ENCODE results near the gene KCNAB2. TPM values are rescaled to one million over a fixed set of nuclear protein-coding genes. Genes with fewer than 3 reads are reported as not detected.
A peak's percentile ranks its signal among the peaks of the same experiment; 100 is the strongest.

The KCNAB2 gene
- polyA plus RNA-seq, 10 donors: 3.7 to 9.0 (median 5.7) TPM

DNA sequence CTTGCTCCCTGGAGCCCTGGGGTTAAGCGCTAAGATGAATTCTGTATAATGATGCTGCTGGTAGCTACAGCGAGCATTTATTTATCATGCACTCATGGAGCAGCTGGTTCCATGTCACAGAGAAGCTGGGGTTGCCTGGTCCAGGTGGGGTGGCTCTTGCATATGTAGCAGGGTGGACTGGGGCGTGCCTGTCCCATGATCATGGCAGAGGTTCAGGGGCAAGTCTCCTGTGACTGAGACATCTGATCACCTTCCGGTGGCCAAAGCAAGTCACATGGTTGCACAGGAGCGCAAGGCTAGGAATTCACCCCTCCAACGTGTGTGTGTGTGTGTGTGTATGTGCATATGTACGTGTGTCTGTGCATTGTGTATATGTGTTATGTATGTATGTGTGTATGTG is 15.6 kb upstream of the KCNAB2 start:
- no peak for DNase-seq

DNA sequence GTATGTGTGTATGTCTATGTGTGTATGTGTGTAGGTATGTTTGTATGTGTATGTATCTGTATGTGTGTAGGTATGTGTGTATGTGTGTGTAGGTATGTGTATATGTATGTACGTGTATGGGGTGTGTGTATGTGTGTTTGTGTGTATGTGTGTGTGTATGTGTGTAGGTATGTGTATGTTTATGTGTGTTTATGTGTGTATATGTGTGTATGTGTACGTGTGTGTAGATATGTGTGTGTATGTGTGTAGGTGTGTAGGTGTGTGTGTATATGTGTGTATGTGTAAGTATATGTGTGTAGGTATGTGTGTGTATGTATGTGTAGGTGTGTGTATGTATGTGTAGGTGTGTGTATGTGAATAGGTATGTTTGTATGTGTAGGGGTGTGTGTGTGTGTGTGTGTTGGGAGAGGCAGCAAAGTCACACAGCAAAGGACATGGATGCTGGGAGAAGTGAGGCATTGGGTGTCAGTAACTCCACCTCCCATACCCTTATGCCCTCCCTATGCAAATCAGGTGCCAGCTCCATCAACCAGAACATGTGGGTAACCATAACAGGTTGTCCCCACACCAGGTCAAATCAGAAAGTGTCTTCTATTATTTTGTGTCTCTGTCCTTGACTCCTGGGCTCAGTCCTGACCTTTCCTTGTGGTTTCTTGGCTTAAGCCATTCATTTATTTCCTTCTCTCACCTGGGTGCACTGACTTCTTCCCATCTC is 15.0 kb upstream of the KCNAB2 start:
- no peak for DNase-seq

DNA sequence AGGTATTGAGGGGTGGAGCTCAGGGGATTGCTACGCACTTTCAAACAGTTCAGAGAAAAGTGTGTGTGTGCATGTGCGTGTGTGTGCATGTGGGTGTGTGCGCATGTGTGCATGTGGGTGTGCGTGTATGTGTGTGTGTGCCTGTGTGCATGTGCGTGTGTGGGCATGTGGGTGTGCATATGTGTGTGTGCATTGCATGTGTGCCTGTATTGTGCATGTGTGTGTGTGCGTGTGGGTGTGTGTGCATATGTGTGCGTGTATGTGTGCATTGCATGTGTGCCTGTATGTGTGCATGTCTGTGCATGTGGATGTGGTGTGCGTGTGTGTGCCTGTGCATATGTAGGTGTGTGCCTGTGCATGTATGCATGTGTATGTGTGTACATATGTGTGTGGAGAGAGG is 12.6 kb upstream of the KCNAB2 start:
- DNase-seq: no peak

DNA sequence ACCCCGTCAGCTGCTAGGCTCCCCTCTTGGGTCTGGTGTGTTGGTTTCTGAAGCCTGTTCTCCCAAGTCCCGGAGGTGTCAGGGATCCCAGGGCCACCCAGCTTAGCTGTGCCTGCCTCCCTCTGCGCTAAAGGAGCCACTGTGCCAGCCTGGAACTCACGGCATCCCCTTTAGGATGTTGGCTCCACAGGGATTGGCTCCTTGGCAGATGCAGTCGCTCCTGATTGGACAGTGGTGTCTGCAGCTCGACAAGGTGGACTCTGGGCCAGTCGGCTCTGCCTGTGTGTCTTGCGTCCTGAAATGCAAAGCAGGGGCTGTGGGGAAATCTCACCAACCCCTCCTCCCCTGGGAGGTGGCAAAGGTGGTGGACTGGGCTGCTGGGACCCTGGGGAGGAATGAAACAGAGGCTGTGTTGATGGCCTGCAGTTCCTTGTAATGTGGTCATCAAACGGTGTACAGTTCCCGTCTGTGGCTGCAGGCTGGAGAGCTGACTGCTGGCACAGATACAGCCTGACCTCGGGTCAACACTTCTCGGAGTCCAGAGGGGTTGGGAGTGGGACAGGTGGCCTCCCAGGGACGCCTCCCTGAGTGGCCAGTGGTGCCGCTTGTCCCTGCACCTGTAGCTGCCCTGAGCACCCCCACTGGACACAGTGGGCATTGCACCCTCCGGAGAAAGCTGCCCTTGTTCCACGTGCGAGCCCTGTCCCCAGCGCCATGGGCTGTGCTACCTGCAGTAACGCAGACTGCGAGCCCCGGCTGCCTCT is 11.5 kb upstream of the KCNAB2 start:
- DNase-seq: peak in 1 of 3 donors; percentile 13

DNA sequence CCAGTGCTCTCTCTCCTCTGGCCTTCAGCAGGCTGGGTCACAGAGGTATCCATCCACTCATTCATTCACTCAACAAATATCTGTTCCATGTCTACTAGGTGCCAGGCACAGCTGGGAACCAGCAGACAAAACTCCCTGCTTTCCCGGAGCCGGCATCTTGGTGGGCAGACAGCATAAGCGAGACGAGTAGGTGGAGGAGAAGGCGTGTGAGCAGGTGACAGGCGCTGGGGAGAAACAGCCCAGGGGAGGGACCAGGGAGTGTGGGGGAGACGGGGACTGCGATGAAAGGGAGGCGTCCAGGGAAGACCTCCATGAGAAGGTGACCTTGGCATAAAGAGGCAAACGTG is 11.0 kb upstream of the KCNAB2 start:
- no peak for DNase-seq

DNA sequence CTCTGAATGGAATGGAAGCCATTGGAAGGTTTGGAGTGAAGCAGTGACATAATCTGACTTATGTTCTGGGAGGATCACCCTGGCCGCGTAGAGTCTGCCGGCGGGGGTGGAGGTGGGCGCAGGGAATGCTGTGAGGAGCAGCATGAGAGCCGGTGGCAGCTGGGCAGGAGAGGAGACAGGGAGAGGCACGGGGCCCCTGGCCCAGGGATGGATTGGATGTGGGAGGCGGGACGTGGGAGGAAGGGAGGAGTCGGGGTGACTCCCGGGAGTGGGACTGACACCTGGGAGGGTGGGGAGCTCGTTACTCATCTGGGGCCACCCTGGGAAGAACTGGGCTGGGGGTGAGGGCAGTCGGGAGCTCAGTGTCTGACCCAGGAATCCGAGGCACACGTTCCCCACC is 10.4 kb upstream of the KCNAB2 start:
- no peak for DNase-seq

DNA sequence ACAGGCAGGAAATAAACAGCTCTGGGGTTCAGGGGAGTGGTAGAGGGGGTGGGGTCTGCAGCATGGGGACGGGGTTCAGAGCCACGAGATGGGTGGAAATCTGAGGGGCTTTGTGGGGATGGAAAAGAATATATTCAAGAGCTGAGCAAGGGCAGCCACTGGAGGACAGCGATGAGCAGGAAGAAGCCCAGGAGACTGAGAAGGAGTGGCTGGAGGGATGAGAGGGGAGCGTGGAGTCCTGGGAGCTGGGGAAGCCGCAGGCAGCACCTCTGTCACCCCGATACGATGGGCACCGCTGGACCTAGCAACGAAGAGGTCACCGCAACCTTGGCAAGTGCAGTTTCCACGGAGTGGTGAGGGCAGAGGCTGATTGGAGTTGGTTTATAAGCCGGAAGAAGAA is 10.0 kb upstream of the KCNAB2 start:
- DNase-seq: no peak

DNA sequence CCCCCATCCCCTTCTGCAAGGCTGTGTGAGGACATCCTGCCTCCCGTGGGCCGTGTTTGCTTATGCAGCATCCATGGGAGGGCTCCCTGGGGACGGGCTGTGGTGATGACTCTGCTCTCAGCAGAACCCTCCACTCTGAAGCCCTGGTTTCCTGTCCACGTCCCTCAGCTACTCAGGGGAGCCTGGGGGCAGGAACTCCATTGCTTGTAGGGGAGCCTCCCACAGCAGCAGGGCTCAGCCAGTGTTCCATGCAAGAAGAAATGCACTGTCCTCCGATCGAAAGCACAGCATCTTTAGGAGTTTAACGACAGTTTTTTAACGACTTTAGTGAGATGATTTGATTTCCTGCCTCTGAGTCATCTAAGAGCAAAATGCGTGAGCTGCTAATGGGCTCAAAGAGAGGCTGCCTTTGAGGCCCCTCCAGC is 8.3 kb upstream of the KCNAB2 start:
- peak in 1 of 3 donors; percentile 64 for DNase-seq

DNA sequence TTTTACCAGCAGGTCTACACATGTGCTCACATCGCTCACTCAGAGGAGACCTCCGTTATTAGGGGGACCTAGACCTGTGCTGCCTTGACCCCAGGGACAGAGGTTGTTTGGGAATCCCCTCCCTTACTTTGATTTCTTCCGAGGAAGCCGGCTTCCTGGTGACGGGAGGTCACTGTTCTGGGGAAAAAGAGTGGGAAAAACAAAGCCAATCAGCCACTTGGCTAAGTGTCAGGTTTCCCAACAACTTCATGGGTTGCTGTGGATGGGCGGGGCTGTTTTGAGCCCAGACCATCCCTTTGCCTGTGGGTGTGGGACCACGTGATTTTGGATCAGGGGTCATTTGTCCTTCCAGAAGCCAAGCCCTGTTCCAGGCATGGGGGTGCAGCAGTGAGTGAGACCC is 7.1 kb upstream of the KCNAB2 start:
- no peak for DNase-seq

DNA sequence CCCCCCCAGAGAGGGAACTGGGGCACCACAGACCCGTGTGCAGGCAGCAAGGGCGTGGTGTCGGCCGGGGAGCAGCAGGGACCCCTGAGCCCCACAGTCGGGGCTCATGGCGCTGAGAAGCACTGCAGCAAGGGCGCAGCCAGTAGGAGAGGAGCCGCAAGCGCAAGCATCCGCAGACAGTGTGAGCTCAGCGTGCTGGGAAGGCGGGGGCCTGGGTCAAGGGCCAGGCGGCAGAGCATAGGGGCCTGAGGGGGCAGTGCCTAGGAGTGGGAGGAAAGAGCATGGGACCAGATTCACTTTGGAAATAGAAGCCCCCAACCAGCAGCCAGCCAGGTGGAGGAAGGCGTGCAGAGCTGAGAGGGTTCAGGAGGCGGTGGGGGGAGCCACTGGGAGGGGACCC is 6.7 kb upstream of the KCNAB2 start:
- no peak for DNase-seq

DNA sequence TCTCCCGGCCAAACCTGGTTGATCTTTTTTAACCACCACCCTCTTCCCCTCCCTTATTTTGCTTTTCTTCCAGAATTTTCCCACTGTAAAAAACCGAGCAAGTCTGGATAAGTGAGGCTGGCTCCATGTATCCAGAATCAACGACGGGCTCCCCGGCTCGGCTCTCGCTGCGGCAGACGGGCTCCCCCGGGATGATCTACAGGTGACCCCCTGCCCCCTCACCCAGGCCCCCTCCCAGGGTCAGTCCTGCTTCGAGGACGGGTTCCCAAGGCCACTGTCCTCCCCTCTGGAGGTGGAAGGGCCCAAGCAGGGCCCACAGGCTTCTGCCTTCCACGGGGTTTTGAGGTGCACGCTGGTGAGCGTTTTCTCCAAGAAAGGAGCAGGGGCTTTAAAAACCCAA is 5.2 kb upstream of the KCNAB2 start:
- no peak for DNase-seq

DNA sequence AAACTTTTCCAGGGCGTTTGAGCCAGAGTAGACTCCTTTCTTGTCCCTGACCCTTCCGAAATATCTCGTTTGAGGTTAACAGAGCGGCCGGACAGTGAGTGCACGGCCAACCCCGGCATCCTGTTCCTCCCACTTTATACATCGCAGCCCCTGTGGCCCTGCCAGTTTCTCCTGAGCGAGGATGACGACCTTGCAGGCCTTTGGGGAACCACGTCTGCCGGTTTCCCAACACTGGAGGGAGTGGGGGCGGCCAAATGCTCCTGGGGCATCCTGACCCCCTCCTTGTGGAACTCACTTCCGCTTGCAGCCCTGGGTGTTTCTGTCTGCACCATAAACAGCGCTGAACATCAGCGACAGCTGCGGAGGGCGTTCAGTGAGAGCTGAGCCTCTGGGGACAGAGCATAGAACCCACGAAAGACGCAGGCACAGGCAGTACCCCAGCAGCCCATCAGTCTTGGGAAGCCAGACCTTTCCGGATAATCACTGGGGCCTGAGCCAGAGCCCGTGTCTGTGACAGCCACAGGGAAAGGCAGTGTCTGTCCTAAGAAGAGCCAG is 4.8 kb upstream of the KCNAB2 start:
- DNase-seq: no peak

DNA sequence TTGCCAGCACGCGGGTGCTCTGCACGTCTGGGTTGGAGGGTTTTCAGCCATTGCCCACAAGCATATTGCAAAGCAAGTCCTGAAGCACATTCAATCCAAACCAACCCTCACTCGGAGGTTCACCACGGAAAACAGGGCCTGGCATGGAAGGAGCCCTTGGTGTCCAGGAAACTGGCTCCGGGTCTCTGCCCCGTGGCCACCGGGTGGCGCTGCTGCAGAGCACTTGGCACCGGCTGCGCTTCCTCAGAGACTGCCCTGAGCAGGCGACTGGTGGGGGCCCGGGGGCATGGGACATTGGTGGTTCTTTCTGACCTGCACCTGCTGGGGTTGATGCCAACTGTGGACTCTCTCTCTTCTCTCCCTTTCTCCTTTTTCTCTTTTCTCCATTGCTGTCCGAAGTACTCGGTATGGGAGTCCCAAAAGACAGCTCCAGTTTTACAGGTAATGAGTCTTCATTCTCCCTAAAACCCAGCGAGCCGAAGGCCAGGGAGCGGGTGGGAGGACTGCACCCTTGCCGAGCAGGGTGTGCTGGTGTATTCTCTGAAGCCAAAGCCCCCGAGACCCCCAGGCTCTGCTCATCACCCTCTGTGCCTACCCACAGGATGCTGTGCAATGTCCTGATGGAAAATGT is 4.1 kb upstream of the KCNAB2 start:
- no peak for DNase-seq

DNA sequence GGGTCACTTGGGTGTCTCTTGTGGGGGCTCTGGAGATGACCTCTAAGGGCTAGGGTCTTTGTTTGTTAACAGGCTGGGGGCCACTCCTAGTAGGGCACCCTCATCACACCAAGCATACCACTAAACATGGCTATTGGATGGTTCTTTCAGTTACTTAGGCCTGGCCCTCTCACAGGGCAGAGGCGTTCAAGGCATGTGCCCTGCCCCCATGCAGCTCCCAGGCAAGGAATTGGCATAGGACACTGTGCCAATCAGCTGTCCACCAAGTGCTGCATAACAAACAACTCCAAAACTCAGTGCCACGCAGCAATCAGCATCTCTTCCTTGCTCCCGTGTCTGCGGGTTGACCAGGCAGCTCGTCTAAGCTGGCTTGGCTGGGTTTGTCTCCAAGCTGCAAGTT is 2.1 kb upstream of the KCNAB2 start:
- DNase-seq: no peak

DNA sequence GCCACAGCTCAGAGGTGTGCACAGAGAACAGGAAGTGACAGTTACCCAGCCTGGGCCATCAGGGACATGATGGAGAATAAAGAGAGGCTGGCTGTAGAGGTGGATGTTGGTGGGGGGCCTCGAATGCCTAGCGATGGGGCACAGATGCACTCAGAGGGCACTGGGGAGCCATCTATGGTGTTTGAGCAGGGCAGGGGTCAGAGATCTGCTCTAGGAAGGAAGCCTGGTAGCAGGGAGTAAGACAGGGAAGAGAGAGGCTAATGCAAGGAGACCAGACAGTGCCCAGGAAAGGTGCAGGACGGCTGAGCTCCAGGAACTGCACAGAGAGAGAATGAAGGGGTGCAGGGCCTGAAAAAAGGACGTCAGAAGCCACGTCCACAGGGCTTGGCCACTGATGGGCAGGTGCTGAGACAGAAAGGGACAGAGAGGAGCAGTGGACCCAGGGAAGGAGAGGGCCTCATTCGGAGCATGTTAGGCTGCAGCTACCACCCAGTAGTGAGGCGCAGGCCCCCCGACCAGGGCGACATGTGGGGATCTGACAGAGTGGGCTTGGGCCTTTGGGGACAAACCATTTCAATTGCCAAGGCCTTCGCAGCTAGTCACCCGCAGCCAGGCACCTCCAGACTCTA is 1.1 kb upstream of the KCNAB2 start:
- DNase-seq: no peak

DNA sequence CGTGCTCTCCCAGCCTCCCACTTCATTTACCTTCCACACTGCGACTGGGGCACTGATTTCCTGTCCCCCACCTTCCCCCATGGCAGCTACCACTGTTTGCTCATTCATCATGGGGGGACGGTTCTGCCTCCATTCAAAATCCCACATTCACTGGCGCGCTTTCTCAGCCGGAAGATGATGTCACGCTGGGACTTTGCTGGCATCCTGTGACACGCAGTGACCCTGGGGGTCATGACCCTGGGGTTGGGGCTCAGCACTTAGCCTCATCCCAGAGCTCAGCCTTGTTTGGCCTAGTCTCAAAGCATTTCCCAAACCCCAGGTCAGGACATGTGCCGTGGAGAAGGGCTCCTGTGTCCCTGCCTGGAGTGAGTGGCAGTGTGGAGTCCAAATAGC is 582 bp upstream of the KCNAB2 start:
- no peak for DNase-seq

DNA sequence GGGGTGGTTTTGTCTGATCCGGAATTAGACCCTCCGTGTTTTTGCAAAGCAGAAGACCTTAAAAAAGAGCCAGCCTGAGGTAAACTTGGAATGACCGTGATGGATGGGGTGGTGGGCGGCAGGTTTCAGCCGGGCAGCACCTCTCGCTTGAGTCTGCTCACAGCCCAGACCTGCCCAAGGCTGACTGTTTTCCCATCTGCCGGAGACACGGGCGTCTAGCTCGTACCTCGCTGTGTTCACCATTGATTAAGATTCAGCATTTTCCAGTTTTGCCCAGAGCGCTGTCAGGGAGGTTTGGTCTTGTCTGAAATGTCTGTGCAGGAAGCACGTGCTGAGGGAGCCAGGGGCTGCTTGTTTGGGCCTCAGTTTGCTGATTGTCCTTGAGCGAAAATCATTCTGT is 591 bp downstream of the KCNAB2 start:
- DNase-seq: no peak

DNA sequence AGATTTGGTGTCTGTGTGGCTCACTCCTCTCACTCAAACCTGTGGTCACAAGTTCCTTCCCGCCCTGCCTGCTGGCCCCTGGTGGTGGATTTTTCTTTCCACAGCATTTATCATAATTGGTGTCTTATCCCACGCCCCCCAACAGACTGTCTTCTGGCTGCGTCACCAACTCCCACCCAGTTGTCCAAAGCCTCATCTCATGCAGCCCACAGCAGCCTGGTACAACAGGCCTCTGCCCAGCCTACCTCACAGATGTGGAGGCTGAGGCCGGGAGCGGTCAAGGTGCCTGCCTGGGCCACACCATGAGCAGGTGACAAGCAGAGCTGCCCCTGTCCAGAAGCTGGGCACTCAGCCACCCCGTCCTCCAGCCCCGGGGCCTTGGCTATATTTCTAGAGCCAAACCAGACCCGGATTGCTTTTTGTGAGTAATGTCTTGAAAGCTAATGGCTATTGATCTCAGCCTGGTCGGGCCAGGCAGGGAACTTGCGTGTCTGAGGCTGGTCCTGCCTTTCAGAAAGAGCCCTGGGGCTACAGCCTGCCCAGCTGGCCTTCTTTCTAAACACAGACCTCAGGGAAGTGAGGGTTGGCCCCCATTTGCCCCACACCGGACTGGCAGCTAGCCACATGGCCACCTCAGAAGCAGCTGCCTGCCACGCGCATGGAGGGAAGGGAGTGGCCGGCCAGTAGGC is 2.6 kb downstream of the KCNAB2 start:
- no peak for DNase-seq

DNA sequence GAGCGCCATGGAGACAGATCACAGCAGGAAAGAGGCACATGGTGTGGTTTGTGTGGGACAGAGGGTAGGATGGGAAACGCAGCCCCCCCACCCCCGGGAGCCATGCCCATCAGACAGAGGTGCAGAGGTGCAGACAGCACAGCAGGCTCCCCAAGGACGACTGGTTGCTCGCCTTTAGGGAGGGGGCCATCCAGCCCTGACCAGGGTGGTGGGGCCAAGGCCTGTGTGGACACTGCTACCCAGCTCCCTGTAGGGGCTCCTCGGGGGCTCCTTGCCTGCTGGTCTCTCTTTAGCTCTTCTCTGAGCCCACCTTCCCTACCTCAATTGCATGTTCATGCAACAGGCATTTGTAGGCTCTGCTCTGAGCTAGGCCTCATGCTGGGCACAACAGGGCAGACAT is 3.7 kb downstream of the KCNAB2 start:
- no peak for DNase-seq

DNA sequence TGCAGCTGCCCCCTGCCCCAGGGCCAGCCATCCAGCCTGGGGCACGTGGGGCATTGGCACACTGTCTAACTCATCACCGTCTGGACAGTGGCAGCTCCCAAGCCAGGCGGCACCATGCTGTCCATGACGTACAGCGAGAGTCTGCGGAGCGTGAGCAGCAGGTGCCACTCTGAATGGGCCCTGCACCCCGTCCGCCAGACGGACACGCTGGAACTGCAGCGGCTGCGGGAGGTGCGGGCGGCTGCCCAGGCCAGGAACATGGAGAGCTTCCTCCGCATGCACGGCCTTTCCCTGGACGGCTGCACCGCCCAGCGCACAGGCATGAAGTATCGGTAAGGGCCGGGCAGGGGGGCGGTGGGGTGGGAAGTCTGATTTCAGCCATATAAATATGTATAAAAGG is 5.7 kb downstream of the KCNAB2 start:
- DNase-seq: no peak

DNA sequence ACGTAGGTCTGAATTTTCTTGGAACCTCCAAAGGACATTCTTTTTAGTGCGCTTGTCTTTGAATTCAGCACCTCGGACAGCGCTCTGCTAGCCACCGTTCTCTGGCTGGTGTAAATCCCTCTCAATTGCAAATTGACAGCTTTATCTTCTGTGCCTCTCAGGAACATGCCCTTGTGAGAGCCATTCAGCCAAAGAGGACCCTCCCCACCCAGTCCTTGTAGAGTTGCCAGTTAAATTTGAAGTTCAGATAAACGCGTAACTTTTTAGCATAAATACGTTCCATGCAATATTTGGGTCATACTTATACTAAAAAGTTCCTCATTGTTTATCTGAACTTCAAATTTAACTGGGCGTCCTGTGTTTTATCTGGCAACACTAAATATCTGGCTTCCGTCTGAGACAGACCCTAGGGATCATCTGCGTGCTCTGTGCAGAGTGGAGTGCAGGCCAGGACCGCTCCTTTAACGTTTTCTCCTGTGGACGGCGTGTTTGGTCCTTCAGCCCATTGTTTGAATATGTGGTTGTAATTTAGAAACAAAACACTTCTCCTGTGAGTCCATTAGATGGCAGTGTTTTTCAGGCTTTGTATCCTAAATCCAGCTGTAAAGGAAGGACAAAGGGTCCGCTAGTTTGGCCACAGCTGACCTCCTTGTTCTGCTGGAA is 7.0 kb downstream of the KCNAB2 start:
- peak; percentile 64 to 90 (median 85) for DNase-seq

Measured in muscle of back (tissue), 11 donors.